LNCAP (cell line): ENCODE measurements around the gene OSCP1.

Source experiments
- CTCF ChIP-seq: fragments of 450-650 bp; IDR thresholded peaks from 2 replicates; pipeline ENCODE4 v1.5.1; 2017; ENCODE audit warnings: mild to moderate bottlenecking

The OSCP1 gene

GRCh38 chr1:36486093-36486438 is 35.8 kb upstream of the OSCP1 start:
- TF ChIP-seq CTCF = no peak

- TF ChIP-seq CTCF = no peak
These were observed 33.8 kb upstream of the OSCP1 start for GRCh38 chr1:36484099-36484498.

- no peak for TF ChIP-seq CTCF
These were observed 32.6 kb upstream of the OSCP1 start, which contains the start of gene CSF3R for GRCh38 chr1:36482724-36483388. TSS of gene CSF3R (minus strand) at chr1:36482913. CDS start at chr1:36479496, 3,417 bp downstream.

- TF ChIP-seq CTCF = no peak
These were observed 31.8 kb upstream of the OSCP1 start for GRCh38 chr1:36481771-36482723.

- TF ChIP-seq CTCF = no peak
These were observed 30.8 kb upstream of the OSCP1 start for GRCh38 chr1:36481091-36481490.

- TF ChIP-seq CTCF = no peak
These were observed 29.9 kb upstream of the OSCP1 start for GRCh38 chr1:36480161-36480560.

GRCh38 chr1:36479505-36480051 is 29.3 kb upstream of the OSCP1 start:
- TF ChIP-seq CTCF = no peak
